Ascending aorta (tissue), 2 donors: ENCODE data around the gene DNAJC3. TPM values are rescaled to one million over a fixed set of nuclear protein-coding genes. Genes with fewer than 3 reads are reported as not detected.

Experiments
- DNase-seq, 2 donors: peaks; one replicate each; pipeline ENCODE4 v3.0.0-alpha.2; 2019; ENCODE audit warnings: low spot score in 2 of 2
- H3K27ac ChIP-seq, 2 donors: fragments of 200-600 bp; sonication (generic); one replicate each; pipeline ENCODE4 v1.5.1; 2016 to 2017; ENCODE audit warnings: mild to moderate bottlenecking in 1 of 2
- H3K27me3 ChIP-seq: fragments of 200-600 bp; sonication (generic); one replicate; pipeline ENCODE4 v1.5.1; 2017
- H3K36me3 ChIP-seq, 2 donors: fragments of 200-600 bp; sonication (generic); one replicate each; pipeline ENCODE4 v1.5.1; 2016
- H3K4me1 ChIP-seq, 2 donors: fragments of 200-600 bp; sonication (generic); one replicate each; pipeline ENCODE4 v1.5.1; 2016 to 2017; ENCODE audit warnings: mild to moderate bottlenecking in 1 of 2
- H3K4me3 ChIP-seq, 2 donors: fragments of 200-600 bp; sonication (generic); one replicate each; pipeline ENCODE4 v1.5.1; 2016 to 2017; ENCODE audit warnings: mild to moderate bottlenecking in 1 of 2
- H3K9me3 ChIP-seq, 2 donors: fragments of 200-600 bp; sonication (generic); one replicate each; pipeline ENCODE4 v1.5.1; 2016
- CTCF ChIP-seq, 3 experiments: fragments of 200-600 bp in 2 of 3; fragments of 450-650 bp in 1 of 3; sonication (generic) in 2 of 3; IDR thresholded peaks; one replicate each; pipeline ENCODE4 v1.5.1; 2016 to 2019; ENCODE audit warnings: antibody characterized with exemption in 3 of 3, mild to moderate bottlenecking in 1 of 3, moderate library complexity in 1 of 3
- intact Hi-C: fragments of 100-400 bp; cut with DNase I; formaldehyde crosslinking; loops from one replicate; pipeline ENCODE4 v1.15.1; 2023
- total RNA-seq: library from RNA; depleted of rRNA; stranded (reverse); fragments of >200 nt; gene quantifications from one replicate; pipeline ENCODE4 v1.1.0, GENCODE V29; 2016

The DNAJC3 gene
- total RNA-seq, 1 donor from 2014 or later: 44.3 TPM

GRCh38 chr13:95834134-95834765 is 157.3 kb downstream of the DNAJC3 start:
- H3K27ac ChIP-seq: no peak overlapping the region
- peaks cover 0 to 4% of the 10 kb centered on the region in 2 donors for H3K36me3 ChIP-seq
- no peak for DNase-seq
- intact Hi-C loops: loop anchor here (1.0 kb wide), 1 partner anchor 210 kb away; no protein-coding TSS in a partner anchor
- peak; percentile 83 to 88 (median 83) for TF ChIP-seq CTCF (IDR thresholded peaks at IDR 0.05)
- peaks cover 0 to 10% of the 10 kb centered on the region in 2 donors for H3K9me3 ChIP-seq
- no peaks in the 10 kb centered on the region for H3K4me1 ChIP-seq
- no peaks in the 10 kb centered on the region for H3K27me3 ChIP-seq
- H3K4me3 ChIP-seq: no peak overlapping the region

GRCh38 chr13:95841894-95842293 is 165.0 kb downstream of the DNAJC3 start:
- peaks cover 0 to under 1% of the 10 kb centered on the region in 2 donors for H3K36me3 ChIP-seq
- intact Hi-C loops: no loop called here
- H3K27me3 ChIP-seq: no peaks in the 10 kb centered on the region
- DNase-seq: no peak
- no peaks in the 10 kb centered on the region for H3K4me1 ChIP-seq
- no peak overlapping the region for H3K27ac ChIP-seq
- H3K4me3 ChIP-seq: no peak overlapping the region
- H3K9me3 ChIP-seq: peaks cover 0 to 18% of the 10 kb centered on the region in 2 donors
- TF ChIP-seq CTCF (IDR thresholded peaks at IDR 0.05): no peak

GRCh38 chr13:95842898-95843297 is 166.0 kb downstream of the DNAJC3 start:
- Histone ChIP-seq H3K4me1 (no peaks in the 10 kb centered on the region), H3K9me3 (peaks cover 0 to 16% of the 10 kb centered on the region in 2 donors), H3K4me3 (no peak overlapping the region), H3K27me3 (no peaks in the 10 kb centered on the region), H3K36me3 (no peaks in the 10 kb centered on the region), H3K27ac (no peak overlapping the region)
- DNase-seq: no peak
- intact Hi-C loops: no loop called here
- no peak for TF ChIP-seq CTCF (IDR thresholded peaks at IDR 0.05)

Other genes starting within 250 kb of the DNAJC3 start
- 0.85 TPM for gene CLDN10, start 124.4 kb upstream of the DNAJC3 start, total RNA-seq
- 12.7 TPM for gene DZIP1, start 32.4 kb upstream of the DNAJC3 start, total RNA-seq